Measurements from ENCODE around the gene KLHL41.

DNA sequence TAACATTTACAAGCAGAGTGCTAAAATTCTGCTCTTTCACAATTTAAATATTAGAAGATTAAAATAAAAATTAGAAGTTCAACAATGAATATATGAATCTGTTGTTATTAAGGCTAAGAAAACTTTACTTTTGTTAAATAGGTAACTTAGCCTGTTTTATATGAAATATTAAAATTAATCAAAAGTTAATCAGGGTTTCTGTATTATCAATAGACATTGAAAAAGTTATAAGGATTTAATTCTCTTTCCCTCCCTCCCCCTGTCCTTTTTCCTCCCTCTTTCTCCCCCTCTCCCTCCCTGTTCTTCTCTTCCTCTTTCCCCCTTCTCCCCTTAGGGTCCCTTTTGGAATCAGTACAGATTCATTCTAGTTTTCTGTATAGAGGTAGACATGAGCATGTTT is 18.1 kb upstream of the KLHL41 start:
- no peak for TF ChIP-seq POLR2A (IDR thresholded peaks at IDR 0.05; ENCODE audit: low read length)
- TF ChIP-seq GATA1 (IDR thresholded peaks at IDR 0.05; ENCODE audit: low read depth, low read length), result no peak

All from erythroblast (primary cell).